GM12878 (cell line): ENCODE results near the gene CRYGN. TPM values are rescaled to one million over a fixed set of nuclear protein-coding genes. Genes with fewer than 3 reads are reported as not detected.
A peak's percentile ranks its signal among the peaks of the same experiment; 100 is the strongest.

ENCODE experiments used
- ATAC-seq: fragments of 200-7000 bp; cut with Tn5 transposase; 3 replicates; pipeline ENCODE4 v1.9.1; 2020; ENCODE audit warnings: mild to moderate bottlenecking, moderate library complexity
- BruUV-seq: library from RNA; stranded (reverse); fragments of 400-500 nt; replicated peaks from 2 replicates; lab custom pipeline; 2021; lab: Mats Ljungman, UMichigan
- CTCF ChIA-PET: fragments of 300-600 bp; sonication (Branson Sonifier 250); formaldehyde crosslinking; extraction: SDS; loops from one replicate; lab custom pipeline; 2021; ENCODE audit warnings: inconsistent platforms; lab: Yijun Ruan, JAX
- POLR2A ChIA-PET: fragments of 350-600 bp; formaldehyde crosslinking; extraction: SDS; loops from one replicate; lab custom pipeline; 2021; ENCODE audit warnings: inconsistent platforms; lab: Charles Lee
- RAD21 ChIA-PET: fragments of 300-600 bp; sonication (Branson Sonifier 250); formaldehyde crosslinking; loops from one replicate; lab custom pipeline; 2023; ENCODE audit warnings: antibody characterized with exemption; ENCODE audit not compliant: unreplicated experiment; lab: Charles Lee
- SMC1A ChIA-PET: fragments of 300-600 bp; sonication (Branson Sonifier 250); formaldehyde crosslinking; loops from one replicate; lab custom pipeline; 2023; ENCODE audit not compliant: unreplicated experiment, uncharacterized antibody; lab: Charles Lee
- DNase-seq: peaks from one replicate; pipeline ENCODE4 v3.0.0-alpha.2; 2011; ENCODE audit warnings: low read depth, low spot score
- FAIRE-seq: peaks from 3 replicates; lab custom pipeline; 2011; peaks lifted over from hg19 to GRCh38; lab: Jason Lieb, UNC
- H2AFZ ChIP-seq: 2 replicates; pipeline ENCODE4 v1.6.0; 2011; ENCODE audit warnings: low read depth, low read length, control low read depth; ENCODE audit not compliant: control insufficient read depth
- H3K27ac ChIP-seq: 2 replicates; pipeline ENCODE4 v1.5.1; 2011; ENCODE audit warnings: control low read depth; ENCODE audit not compliant: control insufficient read depth, insufficient read depth
- H3K27me3 ChIP-seq, 2 experiments: replicated peaks in 1 of 2; 2 replicates each; pipeline versions ENCODE4 v1.6.0 to v1.6.1; 2011; ENCODE audit warnings: low read length in 1 of 2; ENCODE audit not compliant: control insufficient read depth in 2 of 2, insufficient read depth in 2 of 2
- H3K36me3 ChIP-seq, 2 experiments: 2 replicates each; pipeline ENCODE4 v1.5.1; 2011; ENCODE audit warnings: low read length in 1 of 2; ENCODE audit not compliant: control insufficient read depth in 2 of 2, insufficient read depth in 2 of 2
- H3K4me1 ChIP-seq: 2 replicates; pipeline ENCODE4 v1.6.1; 2011; ENCODE audit warnings: mild to moderate bottlenecking, low read length, moderate library complexity, mixed read lengths; ENCODE audit not compliant: control insufficient read depth, insufficient read depth
- H3K4me2 ChIP-seq: 2 replicates; pipeline ENCODE4 v1.6.0; 2011; ENCODE audit warnings: control low read depth; ENCODE audit not compliant: control insufficient read depth, insufficient read depth
- H3K4me3 ChIP-seq: fragments of 200-600 bp; sonication (generic); 2 replicates; pipeline ENCODE4 v1.5.1; 2016
- H3K79me2 ChIP-seq: 2 replicates; pipeline ENCODE4 v1.6.0; 2011; ENCODE audit warnings: low read length; ENCODE audit not compliant: control insufficient read depth, insufficient read depth
- H3K9ac ChIP-seq: 2 replicates; pipeline ENCODE4 v1.8.0; 2011; ENCODE audit warnings: low read length, control low read depth, mixed read lengths; ENCODE audit not compliant: control insufficient read depth, insufficient read depth
- H3K9me3 ChIP-seq: replicated peaks from 3 replicates; pipeline ENCODE4 v1.5.1; 2011; ENCODE audit warnings: mild to moderate bottlenecking, low read length; ENCODE audit not compliant: control insufficient read depth, insufficient read depth
- H4K20me1 ChIP-seq: 2 replicates; pipeline ENCODE4 v1.6.0; 2011; ENCODE audit not compliant: control insufficient read depth, insufficient read depth
- FOXK2 ChIP-seq: fragments of 450-650 bp; IDR thresholded peaks from 2 replicates; pipeline ENCODE4 v1.6.1; 2017; ENCODE audit warnings: mild to moderate bottlenecking, moderate library complexity
- MTA2 ChIP-seq: fragments of 450-650 bp; IDR thresholded peaks from 2 replicates; pipeline ENCODE4 v1.6.1; 2016; ENCODE audit warnings: low read depth, mild to moderate bottlenecking, moderate library complexity
- POLR2A ChIP-seq: IDR thresholded peaks from 2 replicates; pipeline ENCODE4 v1.6.1; 2011; ENCODE audit warnings: low read depth, mild to moderate bottlenecking, low read length
- RAD51 ChIP-seq: fragments of 450-650 bp; IDR thresholded peaks from 2 replicates; pipeline ENCODE4 v1.6.1; 2016; ENCODE audit warnings: moderate library complexity, mild to moderate bottlenecking, inconsistent platforms
- RBBP5 ChIP-seq: fragments of 200-600 bp; sonication (generic); conservative IDR thresholded peaks from 2 replicates; pipeline ENCODE4 v1.6.1; 2016
- RELA ChIP-seq: fragments of 450-650 bp; IDR thresholded peaks from 2 replicates; pipeline ENCODE4 v1.8.0; 2014; ENCODE audit warnings: borderline replicate concordance; ENCODE audit not compliant: partially characterized antibody
- SRF ChIP-seq, 2 experiments: IDR thresholded peaks; 2 replicates each; pipeline ENCODE4 v1.6.1; 2011; ENCODE audit warnings: low read depth in 2 of 2, low read length in 2 of 2, mild to moderate bottlenecking in 1 of 2, moderate library complexity in 1 of 2
- TARDBP ChIP-seq: IDR thresholded peaks from 2 replicates; pipeline ENCODE4 v1.6.1; 2016; ENCODE audit warnings: borderline replicate concordance
- WGBS: methylation state at CpG from one replicate; pipeline ENCODE4 v1.1.6; 2016; ENCODE audit warnings: low lambda C conversion rate; ENCODE audit not compliant: insufficient replicate concordance, insufficient coverage; ENCODE audit errors: missing lambda C conversion rate; 5-methylcytosine and 5-hydroxymethylcytosine counted together
- in situ Hi-C: fragments of 300-500 bp; cut with MboI; formaldehyde crosslinking; loops from 9 replicates; pipeline ENCODE4 v1.14.3; 2018; ENCODE audit warnings: mixed read lengths
- intact Hi-C: fragments of 100-400 bp; cut with micrococcal nuclease; formaldehyde crosslinking; loops from one replicate; pipeline ENCODE4 v1.14.2; 2022; ENCODE audit not compliant: unreplicated experiment
- polyA plus RNA-seq, 11 experiments: library from polyadenylated mRNA; depleted of rRNA in 4 of 11; unstranded in 6 of 11; stranded (reverse) in 5 of 11; fragments of >200 nt; fragmentation: Nextera tagmentation in 4 of 11; fragmentation: Illumina TruSeq in 1 of 11; extraction: Ambion mirVana in 4 of 11; extraction: Trizol in 1 of 11; gene quantifications; 1 replicate in 1 of 11; 2 replicates in 10 of 11; pipeline versions ENCODE4 v1.2.1 to v1.2.3, GENCODE V29; 2011 to 2016; ENCODE audit warnings: inconsistent platforms in 2 of 11, missing spikeins in 2 of 11, low read depth in 1 of 11
- total RNA-seq, 4 experiments: library from RNA; depleted of rRNA in 3 of 4; stranded (reverse); fragments of >200 nt in 3 of 4; fragmentation: Illumina TruSeq in 1 of 4; extraction: Trizol in 1 of 4; gene quantifications; 2 replicates each; pipeline versions ENCODE4 v1.2.1 to v1.2.3, GENCODE V29; 2013 to 2021

Gene CRYGN
- total and polyA plus RNA-seq, 10 of the 15 experiments (the other 5 are each of a cell fraction or from before 2014, with no cell fraction given), result not detected

DNA sequence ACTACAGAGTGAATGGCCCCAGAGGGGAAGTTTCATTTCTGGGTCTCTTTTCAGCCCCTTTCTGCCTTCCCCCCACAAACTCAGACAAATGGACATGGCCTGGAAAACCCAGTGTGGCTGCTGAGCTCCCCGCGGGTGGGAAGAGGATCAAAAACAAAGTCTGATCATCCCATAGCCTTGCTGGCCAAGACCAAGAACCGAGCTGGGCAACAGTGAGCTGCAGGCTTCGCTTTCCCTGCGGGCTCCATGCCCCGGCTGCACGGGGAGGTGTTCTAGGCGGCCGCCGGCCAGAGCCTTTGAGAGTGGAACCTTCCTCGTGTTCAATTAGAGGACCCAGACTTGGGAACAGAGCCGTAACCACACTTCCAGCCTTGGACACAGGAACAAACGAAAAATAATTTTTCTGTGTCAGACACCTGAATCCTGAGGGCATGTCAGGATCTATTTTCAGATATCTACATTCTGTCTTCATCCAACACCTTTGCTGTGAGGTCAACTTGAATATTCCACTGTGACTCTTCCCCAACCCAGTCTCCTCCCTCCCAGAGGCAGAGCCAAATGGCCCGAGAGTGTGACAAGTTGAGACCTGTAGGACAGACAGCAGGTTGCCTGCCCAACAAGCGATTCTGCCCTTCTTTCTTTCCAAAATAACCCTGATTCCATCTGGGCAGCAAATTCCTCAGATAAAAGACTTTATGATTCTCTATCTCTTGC, 56.1 kb downstream of the CRYGN start (continued):
- TF ChIP-seq FOXK2 (no peak), TARDBP (no peak), MTA2 (no peak), SRF (IDR thresholded peaks at IDR 0.05; ENCODE audit: low read depth in 2 of 2, low read length in 2 of 2) (no peak), RELA (no peak), RBBP5 (no peak), RAD51 (no peak)

DNA sequence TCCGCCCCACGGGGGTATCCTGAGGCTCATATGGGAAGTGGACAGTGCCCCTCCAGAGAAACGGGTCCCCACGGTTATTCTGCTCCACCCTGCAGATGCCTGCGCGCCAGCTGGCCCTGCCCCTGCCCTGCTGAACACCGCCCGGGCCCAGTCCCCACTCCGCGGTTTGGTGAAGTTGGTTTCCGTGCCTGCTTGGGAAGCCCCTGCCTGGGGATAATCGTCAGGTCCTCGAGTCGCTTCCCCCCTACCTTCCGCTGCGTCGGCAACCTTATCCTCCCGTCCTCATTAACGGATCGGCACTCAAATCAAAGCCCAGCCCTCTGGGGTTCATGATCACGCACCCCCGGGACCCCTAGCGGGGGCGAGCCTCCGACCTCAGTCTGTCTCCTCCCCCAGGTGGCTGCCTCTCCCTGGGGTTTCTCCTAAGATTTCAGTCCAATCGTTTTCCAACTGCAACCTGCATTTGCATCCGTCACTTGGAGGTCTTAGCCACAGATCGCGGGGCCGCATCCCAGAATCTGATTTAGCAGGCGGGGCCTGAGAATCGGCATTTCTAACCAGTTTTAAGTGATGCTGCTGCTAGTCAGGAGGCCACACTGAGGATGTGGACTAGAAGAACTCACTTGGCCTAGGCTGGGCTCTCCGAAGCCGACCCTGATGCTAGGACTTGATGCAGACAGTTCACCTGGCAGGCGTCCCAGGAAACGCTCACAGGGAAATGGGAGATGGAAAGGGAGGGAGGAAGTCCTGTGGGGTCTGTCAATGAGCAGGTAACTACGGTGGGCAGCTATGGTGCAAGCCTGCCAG, 57.7 kb downstream of the CRYGN start:
- in situ Hi-C loops (loop anchor here (5.0 kb wide), 1 partner anchor 65 kb away; no protein-coding TSS in a partner anchor), intact Hi-C loops (no loop called here)
- Histone ChIP-seq H3K4me3 (peak overlapping the region; percentile 45; the same call in 1 of the 2 replicates), H3K4me1 (peaks cover 7% of the 10 kb centered on the region), H2AFZ (peak overlapping the region; percentile 24), H3K9ac (no peak overlapping the region), H4K20me1 (no peaks in the 10 kb centered on the region), H3K27me3 (peaks cover 2 to 3% of the 10 kb centered on the region in 2 experiments; a peak in 3 of 4 replicates), H3K9me3 (no peaks in the 10 kb centered on the region; the same call in 2 of the 3 replicates), H3K27ac (no peak overlapping the region), H3K4me2 (peak overlapping the region; percentile 96), H3K36me3 (peaks cover 0 to 2% of the 10 kb centered on the region in 2 experiments; a peak in 1 of 4 replicates), H3K79me2 (no peaks in the 10 kb centered on the region)
- no peak for FAIRE-seq
- ChIA-PET SMC1A (no interaction called here), CTCF (no interaction called here), POLR2A (no interaction called here), RAD21 (interaction anchor here (0.6 kb wide), 1 partner anchor 66 kb away, joined by 3 read pairs; no protein-coding TSS in a partner anchor)
- no peak for DNase-seq
- TF ChIP-seq POLR2A, result no peak
- 27% methylated on average over 29 of the region's 37 CpGs for WGBS
- BruUV-seq, result no TSS peak
- ATAC-seq, result peak; percentile 41
